GM19372 (cell line): ENCODE results near the gene TUNAR.
"Not testable (repeated sequence)": the region's sequence is repeated elsewhere in the genome, so short reads cannot be mapped to it uniquely, and the experiment has no call there.

Experiments used
- ATAC-seq: cut with Tn5 transposase; IDR thresholded peaks from one replicate; pipeline ENCODE4 v1.9.1; 2021; ENCODE audit warnings: mild to moderate bottlenecking, low read depth, moderate library complexity; ENCODE audit not compliant: unreplicated experiment

The TUNAR gene

GRCh38 chr14:95961481-95961880, 84.8 kb downstream of the TUNAR start:
- no peak for ATAC-seq

GRCh38 chr14:95964901-95965300, 88.3 kb downstream of the TUNAR start:
- ATAC-seq = no peak

GRCh38 chr14:95968048-95968447, 91.4 kb downstream of the TUNAR start:
- not testable (repeated sequence) for ATAC-seq
